A673 (cell line): ENCODE results near the gene LIPJ. TPM values are rescaled to one million over a fixed set of nuclear protein-coding genes. Genes with fewer than 3 reads are reported as not detected.

ENCODE experiments used
- BruUV-seq: library from RNA; stranded (reverse); fragments of 400-500 nt; replicated peaks from 2 replicates; lab custom pipeline; 2021; lab: Mats Ljungman, UMichigan
- CTCF ChIA-PET: fragments of 300-600 bp; sonication (Branson Sonifier 250); formaldehyde crosslinking; loops from one replicate; lab custom pipeline; 2022; ENCODE audit warnings: antibody characterized with exemption; lab: Charles Lee
- POLR2A ChIA-PET: fragments of 300-600 bp; sonication (Branson Sonifier 250); formaldehyde crosslinking; loops from one replicate; lab custom pipeline; 2022; ENCODE audit warnings: antibody characterized with exemption; ENCODE audit not compliant: low non-redundant PET; lab: Charles Lee
- DNase-seq: peaks from one replicate; pipeline ENCODE4 v3.0.0-alpha.2; 2015; ENCODE audit warnings: low spot score
- H3K27ac ChIP-seq: fragments of 200-600 bp; sonication (generic); 2 replicates; pipeline ENCODE4 v1.5.1; 2016; ENCODE audit warnings: mixed run types, low read depth, mild to moderate bottlenecking, mixed read lengths, antibody characterized with exemption, low read length; ENCODE audit not compliant: poor library complexity, severe bottlenecking
- H3K27me3 ChIP-seq: fragments of 200-600 bp; sonication (generic); replicated peaks from 2 replicates; pipeline ENCODE4 v1.6.1; 2017; ENCODE audit warnings: mixed run types, low read depth, mild to moderate bottlenecking, mixed read lengths, antibody characterized with exemption, low read length; ENCODE audit not compliant: insufficient read depth, poor library complexity
- H3K36me3 ChIP-seq: fragments of 200-600 bp; sonication (generic); 2 replicates; pipeline ENCODE4 v1.6.1; 2016; ENCODE audit warnings: mixed run types, mild to moderate bottlenecking, mixed read lengths, antibody characterized with exemption, low read length; ENCODE audit not compliant: insufficient read depth, poor library complexity, severe bottlenecking
- H3K4me1 ChIP-seq: fragments of 200-600 bp; sonication (generic); 2 replicates; pipeline ENCODE4 v1.6.1; 2017; ENCODE audit warnings: mixed run types, mild to moderate bottlenecking, mixed read lengths, antibody characterized with exemption, low read length; ENCODE audit not compliant: insufficient read depth, poor library complexity, severe bottlenecking
- H3K4me3 ChIP-seq: fragments of 200-600 bp; sonication (generic); 2 replicates; pipeline ENCODE4 v1.5.1; 2016; ENCODE audit warnings: low read depth, mixed run types, mild to moderate bottlenecking, mixed read lengths, low read length; ENCODE audit not compliant: poor library complexity, severe bottlenecking
- H3K9me3 ChIP-seq: fragments of 200-600 bp; sonication (generic); 2 replicates; pipeline ENCODE4 v1.6.1; 2016; ENCODE audit warnings: mixed run types, low read depth, mild to moderate bottlenecking, mixed read lengths, antibody characterized with exemption, low read length; ENCODE audit not compliant: poor library complexity, severe bottlenecking
- EZH2 ChIP-seq: fragments of 200-600 bp; sonication (generic); IDR thresholded peaks from 2 replicates; pipeline ENCODE4 v1.6.1; 2017; ENCODE audit warnings: borderline replicate concordance, low read depth, mild to moderate bottlenecking, mixed read lengths, antibody characterized with exemption, low read length; ENCODE audit not compliant: poor library complexity, severe bottlenecking
- intact Hi-C: fragments of 100-400 bp; cut with micrococcal nuclease; formaldehyde crosslinking; loops from one replicate; pipeline ENCODE4 v1.10.0; 2022; ENCODE audit not compliant: unreplicated experiment
- total RNA-seq: library from RNA; stranded (reverse); gene quantifications from 2 replicates; pipeline ENCODE4 v1.2.3, GENCODE V29; 2021
- TF ChIP-seq, protein P1 (sequence below): fragments of 300-800, 200-600 bp; sonication (generic); conservative IDR thresholded peaks from 2 replicates; pipeline ENCODE4 v1.5.1; 2017; ENCODE audit warnings: low read depth, mild to moderate bottlenecking, antibody characterized with exemption, low read length, moderate library complexity, mixed read lengths

The LIPJ gene
- total RNA-seq, 1 experiment from 2014 or later: 0.11 TPM

- TF ChIP-seq, protein P1, sequence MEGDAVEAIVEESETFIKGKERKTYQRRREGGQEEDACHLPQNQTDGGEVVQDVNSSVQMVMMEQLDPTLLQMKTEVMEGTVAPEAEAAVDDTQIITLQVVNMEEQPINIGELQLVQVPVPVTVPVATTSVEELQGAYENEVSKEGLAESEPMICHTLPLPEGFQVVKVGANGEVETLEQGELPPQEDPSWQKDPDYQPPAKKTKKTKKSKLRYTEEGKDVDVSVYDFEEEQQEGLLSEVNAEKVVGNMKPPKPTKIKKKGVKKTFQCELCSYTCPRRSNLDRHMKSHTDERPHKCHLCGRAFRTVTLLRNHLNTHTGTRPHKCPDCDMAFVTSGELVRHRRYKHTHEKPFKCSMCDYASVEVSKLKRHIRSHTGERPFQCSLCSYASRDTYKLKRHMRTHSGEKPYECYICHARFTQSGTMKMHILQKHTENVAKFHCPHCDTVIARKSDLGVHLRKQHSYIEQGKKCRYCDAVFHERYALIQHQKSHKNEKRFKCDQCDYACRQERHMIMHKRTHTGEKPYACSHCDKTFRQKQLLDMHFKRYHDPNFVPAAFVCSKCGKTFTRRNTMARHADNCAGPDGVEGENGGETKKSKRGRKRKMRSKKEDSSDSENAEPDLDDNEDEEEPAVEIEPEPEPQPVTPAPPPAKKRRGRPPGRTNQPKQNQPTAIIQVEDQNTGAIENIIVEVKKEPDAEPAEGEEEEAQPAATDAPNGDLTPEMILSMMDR: no peak
- no peak for TF ChIP-seq EZH2
- no peak overlapping the region for H3K27ac ChIP-seq
- H3K4me1 ChIP-seq: no peaks in the 10 kb centered on the region
- no TSS peak for BruUV-seq
- ChIA-PET CTCF (no interaction called here), POLR2A (no interaction called here)
- intact Hi-C loops: loop anchor here (5.0 to 10.0 kb wide), 4 partner anchors 149 to 896 kb away; partner anchors contain the start of genes KLLN, PAPSS2 and PTEN
- no peak overlapping the region for H3K4me3 ChIP-seq
- no peak for DNase-seq
- H3K36me3 ChIP-seq: no peaks in the 10 kb centered on the region
- H3K9me3 ChIP-seq: no peaks in the 10 kb centered on the region
- no peaks in the 10 kb centered on the region for H3K27me3 ChIP-seq
These were observed 35.3 kb upstream of the LIPJ start for GRCh38 chr10:88551246-88551645.

- H3K4me3 ChIP-seq: no peak overlapping the region
- no peaks in the 10 kb centered on the region for H3K27me3 ChIP-seq
- peaks cover 10% of the 10 kb centered on the region for H3K4me1 ChIP-seq
- DNase-seq: peak; percentile 70
- POLR2A ChIA-PET: no interaction called here
- no peak overlapping the region for H3K27ac ChIP-seq
- H3K36me3 ChIP-seq: no peaks in the 10 kb centered on the region
- no peaks in the 10 kb centered on the region for H3K9me3 ChIP-seq
- intact Hi-C loops: loop anchor here (5.0 to 10.0 kb wide), 4 partner anchors 151 to 898 kb away; partner anchors contain the start of genes KLLN, PAPSS2 and PTEN
- CTCF ChIA-PET: no interaction called here
- no peak for TF ChIP-seq EZH2
- TF ChIP-seq, protein P1: peak; percentile 82
- no TSS peak for BruUV-seq
These were observed 33.3 kb upstream of the LIPJ start for GRCh38 chr10:88553116-88553752.

GRCh38 chr10:88555190-88555908 is 31.2 kb upstream of the LIPJ start:
- CTCF ChIA-PET: no interaction called here
- DNase-seq: no peak
- TF ChIP-seq, protein P1: no peak
- no peak for TF ChIP-seq EZH2
- H3K36me3 ChIP-seq: no peaks in the 10 kb centered on the region
- no TSS peak for BruUV-seq
- POLR2A ChIA-PET: interaction anchor here (0.6 kb wide), 1 partner anchor 56 kb away, joined by 5 read pairs; no protein-coding TSS in a partner anchor
- no peak overlapping the region for H3K27ac ChIP-seq
- H3K9me3 ChIP-seq: no peaks in the 10 kb centered on the region
- intact Hi-C loops: loop anchor here (10.0 kb wide), 2 partner anchors 441 to 901 kb away; partner anchors contain the start of gene PAPSS2
- H3K4me1 ChIP-seq: peaks cover 11% of the 10 kb centered on the region
- H3K27me3 ChIP-seq: no peaks in the 10 kb centered on the region
- H3K4me3 ChIP-seq: no peak overlapping the region
